H1 (cell line): ENCODE data around the gene DBH.

ENCODE experiments used
- ASH2L ChIP-seq: fragments of 200-600, 300-600 bp; sonication (generic); IDR thresholded peaks from one replicate; pipeline ENCODE4 v1.7.1; 2017; ENCODE audit warnings: low read length
- KDM5A ChIP-seq: fragments of 200-600 bp; IDR thresholded peaks from 2 replicates; pipeline ENCODE4 v1.7.1; 2012; ENCODE audit warnings: mild to moderate bottlenecking, low read length, inconsistent platforms, mixed read lengths
- POLR2A ChIP-seq, 2 experiments: IDR thresholded peaks; 1 replicate in 1 of 2; 2 replicates in 1 of 2; pipeline ENCODE4 v1.6.1; 2011; ENCODE audit warnings: low read depth in 2 of 2, low read length in 2 of 2, mild to moderate bottlenecking in 2 of 2; ENCODE audit errors: control extremely low read depth in 1 of 2
- SIN3A ChIP-seq, 2 experiments: IDR thresholded peaks in 1 of 2; conservative IDR thresholded peaks in 1 of 2; 2 replicates each; pipeline ENCODE4 v1.6.1; 2011 to 2012; ENCODE audit warnings: low read length in 2 of 2, improper control_type of control experiment in 1 of 2, low read depth in 1 of 2, mild to moderate bottlenecking in 1 of 2
- SIX5 ChIP-seq: IDR thresholded peaks from 2 replicates; pipeline ENCODE4 v1.6.1; 2011; ENCODE audit warnings: mild to moderate bottlenecking, low read depth, low read length
- TF ChIP-seq, protein P1 (sequence below), 3 experiments: IDR thresholded peaks; 1 replicate in 2 of 3; 2 replicates in 1 of 3; pipeline versions ENCODE4 v1.5.1 to v1.6.1; 2011; ENCODE audit warnings: low read length in 3 of 3, mild to moderate bottlenecking in 3 of 3, inconsistent platforms in 2 of 3, low read depth in 1 of 3, moderate library complexity in 1 of 3; ENCODE audit not compliant: insufficient read depth in 1 of 3; ENCODE audit errors: control extremely low read depth in 1 of 3
- TF ChIP-seq, protein P2 (sequence below): IDR thresholded peaks from 2 replicates; pipeline ENCODE4 v1.6.1; 2011; ENCODE audit warnings: low read length, improper control_type of control experiment
- TF ChIP-seq, protein P3 (sequence below): IDR thresholded peaks from 2 replicates; pipeline ENCODE4 v1.6.1; 2012; ENCODE audit warnings: low read length, inconsistent platforms

DNA sequence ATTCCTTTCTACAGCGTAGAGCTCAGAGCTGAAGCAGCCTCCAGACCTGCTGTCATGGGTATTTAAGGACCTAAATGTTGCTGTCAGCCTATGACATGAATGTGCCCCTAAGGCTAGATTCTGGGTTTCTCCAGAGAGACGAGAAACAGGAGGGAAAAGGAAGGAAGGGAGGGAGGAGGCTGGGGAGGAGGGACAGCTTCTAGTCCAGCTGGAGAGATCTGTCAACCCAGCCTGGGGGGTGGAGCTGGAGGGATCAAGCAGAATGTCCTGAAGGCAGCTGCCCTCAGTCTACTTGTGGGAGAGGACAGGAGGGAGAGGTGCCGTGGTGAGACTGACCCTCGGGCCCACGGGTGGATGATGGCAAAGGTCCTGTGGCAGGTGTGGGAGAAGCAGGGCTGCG is 1.1 kb upstream of the DBH start:
- TF ChIP-seq, protein P1, sequence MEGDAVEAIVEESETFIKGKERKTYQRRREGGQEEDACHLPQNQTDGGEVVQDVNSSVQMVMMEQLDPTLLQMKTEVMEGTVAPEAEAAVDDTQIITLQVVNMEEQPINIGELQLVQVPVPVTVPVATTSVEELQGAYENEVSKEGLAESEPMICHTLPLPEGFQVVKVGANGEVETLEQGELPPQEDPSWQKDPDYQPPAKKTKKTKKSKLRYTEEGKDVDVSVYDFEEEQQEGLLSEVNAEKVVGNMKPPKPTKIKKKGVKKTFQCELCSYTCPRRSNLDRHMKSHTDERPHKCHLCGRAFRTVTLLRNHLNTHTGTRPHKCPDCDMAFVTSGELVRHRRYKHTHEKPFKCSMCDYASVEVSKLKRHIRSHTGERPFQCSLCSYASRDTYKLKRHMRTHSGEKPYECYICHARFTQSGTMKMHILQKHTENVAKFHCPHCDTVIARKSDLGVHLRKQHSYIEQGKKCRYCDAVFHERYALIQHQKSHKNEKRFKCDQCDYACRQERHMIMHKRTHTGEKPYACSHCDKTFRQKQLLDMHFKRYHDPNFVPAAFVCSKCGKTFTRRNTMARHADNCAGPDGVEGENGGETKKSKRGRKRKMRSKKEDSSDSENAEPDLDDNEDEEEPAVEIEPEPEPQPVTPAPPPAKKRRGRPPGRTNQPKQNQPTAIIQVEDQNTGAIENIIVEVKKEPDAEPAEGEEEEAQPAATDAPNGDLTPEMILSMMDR (IDR thresholded peaks at IDR 0.05; ENCODE audit: control extremely low read depth in 1 of 3, insufficient read depth in 1 of 3, low read depth in 1 of 3, low read length in 3 of 3) = no peak
- TF ChIP-seq, protein P2, sequence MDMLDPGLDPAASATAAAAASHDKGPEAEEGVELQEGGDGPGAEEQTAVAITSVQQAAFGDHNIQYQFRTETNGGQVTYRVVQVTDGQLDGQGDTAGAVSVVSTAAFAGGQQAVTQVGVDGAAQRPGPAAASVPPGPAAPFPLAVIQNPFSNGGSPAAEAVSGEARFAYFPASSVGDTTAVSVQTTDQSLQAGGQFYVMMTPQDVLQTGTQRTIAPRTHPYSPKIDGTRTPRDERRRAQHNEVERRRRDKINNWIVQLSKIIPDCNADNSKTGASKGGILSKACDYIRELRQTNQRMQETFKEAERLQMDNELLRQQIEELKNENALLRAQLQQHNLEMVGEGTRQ = no peak
- TF ChIP-seq ASH2L (no peak), SIN3A (conservative IDR thresholded peaks at IDR 0.05 in 1 of 2, IDR thresholded peaks at IDR 0.05 in 1 of 2; ENCODE audit: low read depth in 1 of 2, low read length in 2 of 2) (no peak), SIX5 (no peak), POLR2A (IDR thresholded peaks at IDR 0.05; ENCODE audit: control extremely low read depth in 1 of 2, low read depth in 2 of 2, low read length in 2 of 2) (no peak), KDM5A (no peak)
- TF ChIP-seq, protein P3, sequence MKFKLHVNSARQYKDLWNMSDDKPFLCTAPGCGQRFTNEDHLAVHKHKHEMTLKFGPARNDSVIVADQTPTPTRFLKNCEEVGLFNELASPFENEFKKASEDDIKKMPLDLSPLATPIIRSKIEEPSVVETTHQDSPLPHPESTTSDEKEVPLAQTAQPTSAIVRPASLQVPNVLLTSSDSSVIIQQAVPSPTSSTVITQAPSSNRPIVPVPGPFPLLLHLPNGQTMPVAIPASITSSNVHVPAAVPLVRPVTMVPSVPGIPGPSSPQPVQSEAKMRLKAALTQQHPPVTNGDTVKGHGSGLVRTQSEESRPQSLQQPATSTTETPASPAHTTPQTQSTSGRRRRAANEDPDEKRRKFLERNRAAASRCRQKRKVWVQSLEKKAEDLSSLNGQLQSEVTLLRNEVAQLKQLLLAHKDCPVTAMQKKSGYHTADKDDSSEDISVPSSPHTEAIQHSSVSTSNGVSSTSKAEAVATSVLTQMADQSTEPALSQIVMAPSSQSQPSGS = no peak
